GM18858 (cell line): ENCODE measurements around the gene FUT6.
"Not testable (repeated sequence)": the region's sequence is repeated elsewhere in the genome, so short reads cannot be mapped to it uniquely, and the experiment has no call there.

ENCODE experiments used
- ATAC-seq: cut with Tn5 transposase; IDR thresholded peaks from one replicate; pipeline ENCODE4 v1.9.1; 2021; ENCODE audit not compliant: unreplicated experiment

FUT6 gene

DNA sequence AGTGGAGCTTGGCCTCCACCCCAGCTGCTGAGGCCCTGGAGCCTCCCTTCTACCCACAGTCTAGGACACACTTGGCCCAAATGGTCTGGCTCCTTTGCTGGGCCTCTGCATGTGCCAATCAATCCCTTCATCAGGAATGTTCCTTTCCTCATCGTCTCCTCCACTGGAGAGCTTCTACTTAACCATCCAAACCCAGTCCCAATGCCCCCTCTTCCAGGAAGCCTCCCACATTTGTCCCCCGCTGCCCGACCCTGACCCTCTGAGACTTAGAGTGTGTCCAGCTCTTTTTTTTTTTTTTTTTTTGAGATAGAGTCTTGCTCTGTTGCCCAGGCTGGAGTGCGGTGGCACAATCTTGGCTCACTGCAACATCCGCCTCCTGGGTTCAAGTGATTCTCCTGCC lies 51.1 kb downstream of the FUT6 start:
- no peak for ATAC-seq

DNA sequence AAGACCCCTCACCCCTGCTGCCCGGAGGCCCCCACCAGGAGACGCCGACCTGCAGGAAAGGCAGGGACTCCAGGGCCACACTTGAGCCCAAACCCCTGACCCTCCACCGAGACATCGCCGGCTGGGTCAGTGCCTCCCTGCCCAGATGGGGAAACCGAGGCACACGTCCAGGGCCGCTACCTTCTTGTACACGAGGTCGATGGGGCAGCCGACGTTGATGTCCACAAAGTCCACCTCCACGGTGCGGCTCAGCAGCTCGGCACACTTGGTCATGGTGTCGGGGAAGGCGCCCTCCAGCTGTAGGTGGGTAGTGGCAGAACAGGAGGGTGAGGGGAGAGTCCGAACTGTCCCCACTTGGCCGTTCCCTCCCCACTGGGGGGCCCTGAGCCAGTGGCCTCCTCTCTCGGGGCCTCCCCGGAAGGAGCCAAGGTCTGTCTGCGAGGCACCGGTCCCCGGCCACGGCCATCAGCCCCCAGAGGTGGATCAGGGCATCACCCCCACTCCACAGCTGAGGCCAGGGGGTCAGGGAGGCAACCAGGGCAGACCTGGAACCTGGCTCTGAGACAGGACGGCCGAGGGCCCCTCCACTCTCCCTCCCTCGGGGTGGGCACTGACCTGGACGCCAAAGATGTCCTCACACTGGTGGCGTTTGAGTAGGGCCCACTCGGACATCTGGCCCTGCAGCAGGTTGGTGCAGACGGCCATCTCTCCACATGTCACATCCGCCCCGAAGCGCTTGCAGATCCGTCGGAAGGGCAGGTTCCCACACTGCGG lies 51.9 kb downstream of the FUT6 start:
- ATAC-seq: no peak

DNA sequence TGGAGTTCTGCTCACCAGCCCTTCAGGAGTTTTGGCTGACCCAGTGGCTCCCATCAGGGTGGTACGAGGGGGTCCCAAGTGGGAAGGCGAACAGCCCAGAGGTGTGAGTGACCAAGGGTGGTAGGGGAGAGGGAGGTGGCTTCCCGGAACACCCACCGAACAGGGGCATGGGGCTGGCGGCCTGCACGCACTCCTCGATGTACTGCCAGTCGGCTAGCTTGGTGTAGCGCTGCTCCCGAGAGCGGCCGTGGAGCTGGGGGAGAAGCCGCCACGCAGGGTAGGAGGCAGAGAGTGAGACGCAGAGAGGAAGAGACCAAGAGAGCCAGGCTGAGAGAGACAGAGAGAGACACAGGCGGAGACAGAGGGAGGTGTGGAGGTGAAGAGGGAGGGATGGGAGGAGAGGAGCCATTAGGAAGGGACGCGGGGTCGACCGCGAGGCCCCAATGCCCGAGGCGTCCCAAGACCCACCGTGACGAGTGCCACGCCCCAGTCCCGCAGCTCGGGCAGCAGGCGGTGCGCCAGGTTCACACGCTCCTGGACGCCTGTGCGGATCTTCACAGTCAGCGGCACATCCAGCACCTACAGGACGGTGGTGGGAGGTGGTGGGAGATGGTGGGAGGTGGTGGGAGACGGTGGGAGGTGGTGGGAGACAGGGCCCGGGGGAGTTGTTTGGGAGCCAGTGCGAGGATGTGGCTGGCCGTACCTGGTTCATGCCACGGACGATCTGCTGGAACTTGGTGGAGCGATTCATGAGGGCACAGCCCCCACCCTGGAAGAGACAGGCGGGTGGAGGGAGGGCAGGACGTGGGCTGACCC lies 52.7 kb downstream of the FUT6 start:
- ATAC-seq: no peak

DNA sequence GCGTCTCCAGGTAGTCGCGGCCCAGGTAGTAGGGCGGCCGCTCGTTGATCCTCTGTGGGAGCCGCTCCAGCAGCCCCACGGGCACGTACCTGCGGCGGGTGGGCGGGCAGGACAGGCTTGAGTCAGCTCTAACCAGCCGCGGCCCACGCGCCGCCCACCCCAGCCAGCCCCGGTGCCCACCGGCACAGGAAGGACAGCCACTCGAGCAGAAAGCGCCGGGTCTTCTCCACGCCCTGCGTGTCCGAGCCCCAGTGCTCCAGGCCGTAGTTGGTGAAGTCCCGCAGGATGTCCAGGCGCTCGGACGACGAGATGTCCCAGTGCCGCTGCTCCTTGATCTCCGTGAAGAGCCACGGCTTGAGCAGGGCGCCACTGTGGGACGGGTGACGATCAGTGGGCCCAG lies 54.1 kb downstream of the FUT6 start:
- no peak for ATAC-seq

DNA sequence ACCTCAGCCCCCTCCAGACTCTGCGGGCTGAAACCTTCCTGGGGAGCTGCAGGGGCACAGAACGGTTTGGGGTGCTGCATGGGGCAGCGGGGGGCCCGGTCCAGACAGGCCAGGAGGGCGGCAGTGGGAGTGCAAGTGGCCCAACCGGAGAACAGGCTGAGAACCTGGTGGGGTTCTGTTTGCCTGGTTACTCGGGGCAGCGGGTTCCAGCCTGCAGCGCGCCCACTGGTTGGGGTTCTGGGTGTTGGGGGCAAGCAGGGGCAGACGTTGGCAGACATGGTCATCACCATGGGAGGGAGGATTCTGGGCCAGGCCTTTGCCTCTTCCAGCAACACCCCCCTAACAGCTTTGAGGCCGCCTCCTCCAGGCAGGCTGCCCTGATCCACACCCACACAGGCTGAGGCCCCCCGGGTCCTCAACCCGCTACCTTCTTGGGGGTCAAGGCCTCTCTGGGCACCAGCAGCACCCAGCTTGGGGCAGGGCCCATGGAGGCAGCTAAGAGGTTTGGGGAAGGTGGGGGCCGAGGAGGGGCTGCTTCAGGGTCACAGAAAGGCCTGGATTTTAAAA lies 54.8 kb downstream of the FUT6 start, which contains the start of gene PRR22:
PRR22 (minus strand) TSS at position 166 of the 567 bp plus-strand sequence; CDS start at position 80, 86 bp downstream.
- ATAC-seq: no peak

DNA sequence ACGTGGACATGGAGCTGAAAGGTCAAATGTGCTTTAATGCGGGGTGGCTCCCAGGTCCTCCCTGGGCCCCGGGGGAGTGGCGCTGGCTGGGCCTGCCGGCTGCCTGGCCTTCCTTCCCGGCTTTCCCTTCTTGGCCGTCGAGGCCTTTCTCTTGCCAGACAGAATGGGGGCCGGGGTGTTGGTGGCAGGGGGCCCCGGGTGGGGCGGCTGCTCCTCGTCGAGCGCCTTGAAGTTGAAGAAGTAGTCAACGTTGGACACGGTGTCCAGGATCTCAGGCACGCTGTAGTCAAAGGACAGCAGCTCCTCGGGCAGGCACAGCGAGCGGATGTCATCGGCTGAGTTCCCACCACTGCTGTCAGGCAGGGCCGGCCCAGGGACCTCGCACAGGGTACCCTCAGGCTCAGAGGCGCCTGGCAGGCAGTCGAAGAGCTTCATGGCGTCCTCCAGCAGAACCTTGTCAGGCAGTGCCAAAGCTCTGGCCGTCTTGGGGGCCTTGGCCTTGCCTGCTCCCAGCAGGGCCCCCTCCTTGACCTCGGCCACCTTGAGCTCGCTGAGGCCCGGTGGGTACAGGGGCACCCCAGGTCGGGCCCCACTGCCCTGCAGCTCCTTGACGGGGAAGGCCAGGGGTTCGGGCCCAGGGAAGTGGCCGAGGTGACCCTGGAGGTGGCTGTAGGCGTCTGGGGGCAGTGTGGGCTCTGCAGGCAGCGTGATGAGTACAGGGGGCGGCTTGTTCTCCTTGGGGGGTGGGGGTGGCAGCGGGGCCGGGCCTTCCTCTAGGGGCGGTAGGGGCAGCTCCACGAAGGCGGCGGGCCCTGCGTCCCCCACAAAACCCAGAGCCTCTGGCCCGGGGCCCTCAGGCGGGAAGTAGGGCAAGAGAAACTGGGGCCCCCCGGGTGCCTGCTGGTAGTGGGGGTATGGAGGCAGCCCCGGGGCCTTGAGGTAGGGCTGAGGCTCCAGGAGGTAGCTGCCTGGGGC lies 56.3 kb downstream of the FUT6 start:
- no peak for ATAC-seq

DNA sequence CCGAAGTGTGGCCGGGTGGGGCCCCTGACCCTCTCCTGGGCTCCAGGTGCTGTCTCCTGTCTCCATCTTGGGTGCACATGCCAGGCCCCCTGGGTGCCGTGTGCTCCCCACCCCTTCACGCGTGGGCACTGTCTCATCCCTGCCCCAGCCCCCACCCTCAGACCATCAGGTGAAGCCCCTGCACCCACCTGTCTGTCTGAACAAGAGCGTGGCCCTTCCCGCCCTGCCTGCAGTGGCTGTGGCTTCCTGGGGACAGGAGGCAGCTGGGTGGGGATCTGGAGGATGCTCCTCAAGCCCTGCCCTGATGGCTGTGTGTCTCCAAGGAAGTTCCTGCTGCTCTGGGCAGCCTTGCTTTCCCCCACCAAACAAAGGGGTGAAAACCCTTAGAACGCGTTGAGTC lies 57.2 kb downstream of the FUT6 start:
- no peak for ATAC-seq

DNA sequence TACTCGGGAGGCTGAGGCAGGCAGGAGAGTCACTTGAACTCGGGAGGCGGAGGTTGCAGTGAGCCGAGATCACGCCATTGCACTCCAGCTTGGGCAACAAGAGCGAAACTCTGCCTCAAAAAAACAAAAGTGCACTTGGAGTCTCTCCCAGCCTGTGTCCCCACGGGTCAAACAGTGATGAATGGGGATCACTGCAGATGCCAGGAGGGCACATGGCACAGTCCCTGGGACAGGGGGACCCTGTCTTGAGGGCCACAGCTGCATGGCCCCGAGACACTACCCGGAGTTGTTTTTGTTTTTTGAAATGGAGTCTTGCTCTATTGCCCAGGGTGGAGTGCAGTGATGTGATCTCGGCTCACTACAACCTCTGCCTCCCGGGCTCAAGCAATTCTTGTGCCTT lies 58.6 kb downstream of the FUT6 start:
- not testable (repeated sequence) for ATAC-seq
